IMR-90 (cell line): Measurements from ENCODE around the gene MLEC. TPM values are rescaled to one million over a fixed set of nuclear protein-coding genes. Genes with fewer than 3 reads are reported as not detected.

Experiments used
- ATAC-seq: fragments of 200-7000 bp; cut with Tn5 transposase; 2 replicates; pipeline ENCODE4 v1.9.1; 2020; ENCODE audit warnings: low read depth, mild to moderate bottlenecking, moderate library complexity
- BruUV-seq: library from RNA; stranded (reverse); fragments of 400-500 nt; replicated peaks from 2 replicates; lab custom pipeline; 2021; lab: Mats Ljungman, UMichigan
- CTCF ChIA-PET: fragments of 300-600 bp; formaldehyde crosslinking; extraction: SDS; loops from one replicate; lab custom pipeline; 2021; ENCODE audit warnings: antibody characterized with exemption; lab: Yijun Ruan, JAX
- POLR2A ChIA-PET: fragments of 300-600 bp; sonication (Branson Sonifier 250); formaldehyde crosslinking; loops from one replicate; lab custom pipeline; 2022; ENCODE audit warnings: antibody characterized with exemption; ENCODE audit not compliant: unreplicated experiment; lab: Charles Lee
- DNase-seq: peaks from one replicate; pipeline ENCODE4 v3.0.0; 2013
- H2AFZ ChIP-seq: replicated peaks from 2 replicates; pipeline ENCODE3; 2013; ENCODE audit warnings: low read length, mild to moderate bottlenecking; ENCODE audit not compliant: poor library complexity
- H2AK5ac ChIP-seq: 2 replicates; pipeline ENCODE4 v1.6.1; 2013; ENCODE audit warnings: low read depth, low read length, inconsistent platforms
- H2AK9ac ChIP-seq: replicated peaks from 2 replicates; pipeline ENCODE3; 2013; ENCODE audit warnings: mild to moderate bottlenecking, low read depth, low read length, moderate library complexity; ENCODE audit not compliant: poor library complexity
- H2BK120ac ChIP-seq: 2 replicates; pipeline ENCODE4 v1.6.1; 2013; ENCODE audit warnings: low read depth, low read length, inconsistent platforms
- H2BK15ac ChIP-seq: 3 replicates; pipeline ENCODE4 v1.6.1; 2013; ENCODE audit warnings: low read depth, low read length, inconsistent platforms
- H2BK20ac ChIP-seq: 2 replicates; pipeline ENCODE4 v1.6.1; 2013; ENCODE audit warnings: low read depth, mild to moderate bottlenecking, inconsistent platforms, low read length, moderate library complexity
- H2BK5ac ChIP-seq: 2 replicates; pipeline ENCODE4 v1.6.1; 2013; ENCODE audit warnings: mild to moderate bottlenecking, low read depth, low read length, inconsistent platforms; ENCODE audit not compliant: poor library complexity, severe bottlenecking
- H3K14ac ChIP-seq: replicated peaks from 2 replicates; pipeline ENCODE4 v1.6.1; 2013; ENCODE audit warnings: low read depth, low read length, inconsistent platforms
- H3K18ac ChIP-seq: 2 replicates; pipeline ENCODE4 v1.6.1; 2013; ENCODE audit warnings: low read depth, low read length, control low read depth
- H3K23ac ChIP-seq: 2 replicates; pipeline ENCODE4 v1.6.1; 2013; ENCODE audit warnings: low read depth, low read length, inconsistent platforms
- H3K27ac ChIP-seq: 2 replicates; pipeline ENCODE4 v1.5.1; 2013; ENCODE audit warnings: mild to moderate bottlenecking, control low read depth, low read length; ENCODE audit not compliant: insufficient read depth
- H3K27me3 ChIP-seq: 2 replicates; pipeline ENCODE4 v1.6.1; 2013; ENCODE audit warnings: low read length; ENCODE audit not compliant: control insufficient read depth, insufficient read depth
- H3K36me3 ChIP-seq: 2 replicates; pipeline ENCODE4 v1.6.1; 2013; ENCODE audit warnings: low read length, mixed read lengths; ENCODE audit not compliant: control insufficient read depth, insufficient read depth
- H3K4ac ChIP-seq: 2 replicates; pipeline ENCODE4 v1.6.1; 2013; ENCODE audit warnings: low read depth, low read length, inconsistent platforms
- H3K4me1 ChIP-seq: 2 replicates; pipeline ENCODE4 v1.6.1; 2013; ENCODE audit warnings: low read length, mixed read lengths; ENCODE audit not compliant: control insufficient read depth, insufficient read depth
- H3K4me2 ChIP-seq: 2 replicates; pipeline ENCODE4 v1.6.1; 2013; ENCODE audit warnings: low read depth, mild to moderate bottlenecking, control low read depth, low read length, moderate library complexity
- H3K4me3 ChIP-seq: 2 replicates; pipeline ENCODE4 v1.5.1; 2013; ENCODE audit warnings: low read depth, mild to moderate bottlenecking, control low read depth, low read length, moderate library complexity; ENCODE audit not compliant: insufficient read depth
- H3K56ac ChIP-seq: 2 replicates; pipeline ENCODE4 v1.6.1; 2013; ENCODE audit warnings: low read length, inconsistent platforms; ENCODE audit not compliant: insufficient read depth; ENCODE audit errors: extremely low read depth
- H3K79me1 ChIP-seq, 2 experiments: 2 replicates each; pipeline ENCODE4 v1.6.1; 2013; ENCODE audit warnings: low read length in 2 of 2, inconsistent platforms in 1 of 2, low read depth in 1 of 2
- H3K9ac ChIP-seq: 2 replicates; pipeline ENCODE4 v1.6.1; 2013; ENCODE audit warnings: low read depth, low read length, control low read depth
- H3K9me1 ChIP-seq: 2 replicates; pipeline ENCODE4 v1.6.1; 2013; ENCODE audit warnings: low read length, inconsistent platforms; ENCODE audit not compliant: insufficient read depth
- H3K9me3 ChIP-seq: 2 replicates; pipeline ENCODE4 v1.6.1; 2013; ENCODE audit warnings: low read length; ENCODE audit not compliant: control insufficient read depth, insufficient read depth
- H4K20me1 ChIP-seq: 2 replicates; pipeline ENCODE4 v1.6.1; 2013; ENCODE audit warnings: low read length, inconsistent platforms; ENCODE audit not compliant: insufficient read depth
- H4K5ac ChIP-seq: 2 replicates; pipeline ENCODE4 v1.6.1; 2013; ENCODE audit warnings: mild to moderate bottlenecking, low read depth, low read length, control low read depth
- H4K8ac ChIP-seq, 2 experiments: 2 replicates each; pipeline ENCODE4 v1.6.1; 2013; ENCODE audit warnings: low read depth in 2 of 2, low read length in 2 of 2, control low read depth in 1 of 2, inconsistent platforms in 1 of 2
- H4K91ac ChIP-seq: 2 replicates; pipeline ENCODE4 v1.6.1; 2013; ENCODE audit warnings: low read depth, low read length, inconsistent platforms; ENCODE audit not compliant: insufficient read depth
- NFE2L2 ChIP-seq: fragments of 150-350 bp; IDR thresholded peaks from 2 replicates; pipeline ENCODE4 v1.6.1; 2016; ENCODE audit warnings: low read depth, mild to moderate bottlenecking, low read length
- RAD21 ChIP-seq: IDR thresholded peaks from 2 replicates; pipeline ENCODE4 v1.6.1; 2012; ENCODE audit warnings: low read length, improper control_type of control experiment
- SMC3 ChIP-seq: fragments of 150-350 bp; IDR thresholded peaks from 2 replicates; pipeline ENCODE4 v1.6.1; 2016; ENCODE audit warnings: low read depth, mild to moderate bottlenecking, antibody characterized with exemption, low read length, moderate library complexity
- WGBS, 2 experiments: methylation state at CpG; one replicate each; pipeline versions ENCODE4 v1.1.5 to v1.1.7; 2013; ENCODE audit warnings: missing lambda C conversion rate in 2 of 2; ENCODE audit not compliant: insufficient read length in 1 of 2; ENCODE audit errors: extremely low coverage in 2 of 2; 5-methylcytosine and 5-hydroxymethylcytosine counted together
- dilution Hi-C: fragments of 300-500 bp; cut with HindIII; formaldehyde crosslinking; loops from one replicate; pipeline ENCODE4 v1.14.3; 2018; ENCODE audit warnings: low sequenced_read_pairs; ENCODE audit not compliant: unreplicated experiment
- in situ Hi-C: fragments of 300-500 bp; cut with MboI; formaldehyde crosslinking; loops from 3 replicates; pipeline ENCODE4 v1.14.3; 2019; ENCODE audit warnings: low sequenced_read_pairs, inconsistent platforms, mixed read lengths
- intact Hi-C: fragments of 100-400 bp; cut with micrococcal nuclease; formaldehyde crosslinking; loops from 2 replicates; pipeline ENCODE4 v1.10.0; 2022
- polyA plus RNA-seq, 3 experiments: library from polyadenylated mRNA; depleted of rRNA; stranded (reverse); fragments of >200 nt; gene quantifications; 2 replicates each; pipeline ENCODE4 v1.2.3, GENCODE V29; 2012; ENCODE audit warnings: low replicate concordance in 1 of 3
- total RNA-seq: library from RNA; depleted of rRNA; stranded (reverse); fragments of >200 nt; gene quantifications from 2 replicates; pipeline ENCODE4 v1.2.3, GENCODE V29; 2012

Gene MLEC
- total and polyA plus RNA-seq, 2 of the 4 experiments (the other 2 are of a cell fraction): 44.1 to 137 TPM

GRCh38 chr12:120680165-120680738 lies 6.7 kb upstream of the MLEC start:
- no peak overlapping the region for H3K18ac ChIP-seq
- no peak overlapping the region for H3K4me3 ChIP-seq
- no peaks in the 10 kb centered on the region for H3K4me1 ChIP-seq
- H3K56ac ChIP-seq: no peak overlapping the region
- H3K9me3 ChIP-seq: no peaks in the 10 kb centered on the region
- H4K91ac ChIP-seq: no peak overlapping the region
- dilution Hi-C loops (no loop called here), in situ Hi-C loops (no loop called here), intact Hi-C loops (no loop called here)
- no peak overlapping the region for H2BK120ac ChIP-seq
- no peaks in the 10 kb centered on the region for H3K36me3 ChIP-seq
- no peak for DNase-seq
- H3K27me3 ChIP-seq: peaks cover 4% of the 10 kb centered on the region
- H3K79me1 ChIP-seq: no peaks in the 10 kb centered on the region
- CTCF ChIA-PET: no interaction called here
- no peak overlapping the region for H2BK15ac ChIP-seq
- H2AFZ ChIP-seq: no peak overlapping the region
- H4K5ac ChIP-seq: no peak overlapping the region
- no peaks in the 10 kb centered on the region for H4K20me1 ChIP-seq
- ATAC-seq: no peak
- no peak overlapping the region for H3K14ac ChIP-seq
- 60% methylated on average over 1 of the region's 5 CpGs; no CpG with 5 or more reads in 1 of the 2 experiments for WGBS, 2 experiments
- H3K27ac ChIP-seq: no peak overlapping the region
- no peak overlapping the region for H2BK5ac ChIP-seq
- H3K4ac ChIP-seq: no peak overlapping the region
- no TSS peak for BruUV-seq
- H4K8ac ChIP-seq: no peak overlapping the region
- no peak overlapping the region for H3K9ac ChIP-seq
- H3K4me2 ChIP-seq: no peak overlapping the region
- no peak for TF ChIP-seq SMC3
- TF ChIP-seq RAD21: no peak
- no peak for TF ChIP-seq NFE2L2
- POLR2A ChIA-PET: no interaction called here
- H2AK5ac ChIP-seq: no peak overlapping the region
- no peak overlapping the region for H2BK20ac ChIP-seq
- H2AK9ac ChIP-seq: no peak overlapping the region
- H3K9me1 ChIP-seq: no peaks in the 10 kb centered on the region
- H3K23ac ChIP-seq: no peak overlapping the region
